Measurements from ENCODE around the gene KIAA1217.

Gene KIAA1217

GRCh38 chr10:24518411-24518810 is 309.5 kb downstream of the KIAA1217 start:
- Mint-ChIP-seq H3K9me3 (no peaks in the 10 kb centered on the region), H3K4me3 (no peak overlapping the region), H3K27ac (no peak overlapping the region), H3K27me3 (peaks cover 3% of the 10 kb centered on the region), H3K4me1 (peaks cover 3% of the 10 kb centered on the region), H3K36me3 (no peaks in the 10 kb centered on the region)
- ATAC-seq (ENCODE audit: low read depth) = no peak
- DNase-seq (ENCODE audit: low spot score in 2 of 2) = no peak

GRCh38 chr10:24518981-24519597 is 310.2 kb downstream of the KIAA1217 start:
- ATAC-seq (ENCODE audit: low read depth) (no peak), DNase-seq (ENCODE audit: low spot score in 2 of 2) (no peak)
- Mint-ChIP-seq H3K27ac (no peak overlapping the region), H3K4me3 (no peak overlapping the region), H3K9me3 (no peaks in the 10 kb centered on the region), H3K4me1 (peaks cover 3% of the 10 kb centered on the region), H3K36me3 (no peaks in the 10 kb centered on the region), H3K27me3 (peaks cover 3% of the 10 kb centered on the region)

DNA sequence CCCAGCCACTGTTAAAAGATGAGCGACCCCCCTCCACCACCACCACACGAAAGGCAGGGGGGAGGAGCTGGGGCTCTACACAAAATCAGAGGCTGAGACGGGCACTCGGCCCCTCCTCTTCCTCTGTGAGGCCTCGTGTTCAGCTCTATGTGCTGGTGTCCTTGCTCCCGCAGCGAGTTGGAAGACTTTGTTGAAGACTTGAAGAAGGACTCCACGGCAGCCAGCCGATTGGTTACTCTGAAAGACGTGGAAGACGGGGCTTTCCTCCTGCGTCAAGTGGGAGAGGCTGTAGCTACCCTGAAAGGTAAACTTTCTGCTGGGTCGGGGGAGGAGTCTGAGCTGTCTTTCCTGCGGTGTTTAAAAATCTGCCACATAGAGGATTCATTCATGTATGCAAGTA is 311.0 kb downstream of the KIAA1217 start:
- Mint-ChIP-seq H3K27me3 (peaks cover 4% of the 10 kb centered on the region), H3K4me1 (peaks cover 3% of the 10 kb centered on the region), H3K4me3 (peak overlapping the region; percentile 12), H3K27ac (no peak overlapping the region), H3K9me3 (no peaks in the 10 kb centered on the region), H3K36me3 (no peaks in the 10 kb centered on the region)
- DNase-seq (ENCODE audit: low spot score in 2 of 2) (no peak), ATAC-seq (ENCODE audit: low read depth) (peak; percentile 17)

DNA sequence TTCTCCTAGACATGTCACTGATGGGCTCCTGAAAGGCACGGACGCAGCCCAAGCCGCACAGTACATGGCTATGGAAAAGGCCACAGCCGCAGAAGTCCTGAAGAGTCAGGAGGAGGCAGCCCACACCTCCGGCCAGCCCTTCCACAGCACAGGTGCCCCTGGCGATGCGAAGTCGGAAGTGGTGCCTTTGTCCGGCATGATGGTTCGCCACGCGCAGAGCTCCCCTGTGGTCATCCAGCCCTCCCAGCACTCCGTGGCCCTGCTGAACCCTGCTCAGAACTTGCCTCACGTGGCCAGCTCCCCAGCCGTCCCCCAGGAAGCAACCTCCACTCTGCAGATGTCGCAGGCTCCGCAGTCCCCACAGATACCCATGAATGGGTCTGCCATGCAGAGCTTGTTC is 315.4 kb downstream of the KIAA1217 start:
- no peaks in the 10 kb centered on the region for H3K9me3 Mint-ChIP-seq
- H3K27me3 Mint-ChIP-seq = peaks cover 4% of the 10 kb centered on the region
- H3K4me3 Mint-ChIP-seq = no peak overlapping the region
- no peaks in the 10 kb centered on the region for H3K4me1 Mint-ChIP-seq
- ATAC-seq (ENCODE audit: low read depth) (no peak), DNase-seq (ENCODE audit: low spot score in 2 of 2) (no peak)
- no peak overlapping the region for H3K27ac Mint-ChIP-seq
- H3K36me3 Mint-ChIP-seq = no peaks in the 10 kb centered on the region

- no peak overlapping the region for H3K4me3 Mint-ChIP-seq
- H3K27me3 Mint-ChIP-seq = peaks cover 2% of the 10 kb centered on the region
- no peak for ATAC-seq (ENCODE audit: low read depth)
- DNase-seq (ENCODE audit: low spot score in 2 of 2) = no peak
- no peaks in the 10 kb centered on the region for H3K36me3 Mint-ChIP-seq
- H3K4me1 Mint-ChIP-seq = no peaks in the 10 kb centered on the region
- no peak overlapping the region for H3K27ac Mint-ChIP-seq
- H3K9me3 Mint-ChIP-seq = no peaks in the 10 kb centered on the region
Observed at GRCh38 chr10:24526085-24526649, 317.2 kb downstream of the KIAA1217 start.

GRCh38 chr10:24528946-24529345 is 320.0 kb downstream of the KIAA1217 start:
- Mint-ChIP-seq H3K4me1 (no peaks in the 10 kb centered on the region), H3K9me3 (peaks cover 3% of the 10 kb centered on the region), H3K36me3 (no peaks in the 10 kb centered on the region), H3K27me3 (peaks cover 5% of the 10 kb centered on the region), H3K4me3 (no peak overlapping the region), H3K27ac (no peak overlapping the region)
- DNase-seq (ENCODE audit: low spot score in 2 of 2) (no peak), ATAC-seq (ENCODE audit: low read depth) (no peak)

DNA sequence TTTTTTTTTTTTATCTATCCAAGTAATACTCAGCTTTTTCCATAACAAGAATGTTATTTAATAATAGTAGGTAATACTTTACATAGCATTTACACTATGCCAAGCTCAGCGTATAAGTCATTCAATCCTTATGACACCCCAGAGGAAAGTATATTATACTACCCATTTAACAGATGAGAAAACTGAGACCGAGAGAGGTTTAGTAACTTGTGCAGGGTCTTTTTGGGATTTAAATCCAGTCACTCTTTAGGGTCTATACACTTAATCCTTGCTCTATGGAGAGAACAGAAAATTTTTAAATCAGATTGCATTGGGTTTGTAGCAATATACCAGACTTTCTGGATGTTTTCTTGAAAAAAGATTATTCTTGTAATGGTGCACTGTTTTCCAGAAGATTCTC is 322.5 kb downstream of the KIAA1217 start:
- no peaks in the 10 kb centered on the region for H3K4me1 Mint-ChIP-seq
- DNase-seq (ENCODE audit: low spot score in 2 of 2) (no peak), ATAC-seq (ENCODE audit: low read depth) (no peak)
- peaks cover 3% of the 10 kb centered on the region for H3K9me3 Mint-ChIP-seq
- peaks cover 3% of the 10 kb centered on the region for H3K27me3 Mint-ChIP-seq
- H3K4me3 Mint-ChIP-seq = no peak overlapping the region
- no peaks in the 10 kb centered on the region for H3K36me3 Mint-ChIP-seq
- no peak overlapping the region for H3K27ac Mint-ChIP-seq

DNA sequence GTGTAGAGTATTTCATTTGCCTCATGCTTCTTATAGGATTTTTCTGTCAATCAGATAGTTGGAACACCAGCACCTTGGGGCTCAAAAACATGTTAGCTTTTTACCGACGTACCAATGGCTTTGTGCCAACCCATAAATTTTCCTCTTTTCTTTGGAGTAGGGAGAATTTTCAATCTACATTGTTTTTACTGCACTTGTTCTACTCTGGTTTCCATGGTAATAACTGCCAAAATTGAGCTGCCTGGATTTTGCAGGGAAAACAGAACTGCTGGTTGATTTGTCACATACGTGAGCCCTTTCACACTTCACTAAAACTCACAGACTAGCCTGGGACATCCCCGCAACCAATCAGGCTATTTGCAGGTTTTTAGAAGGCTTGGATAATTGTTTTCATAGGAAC is 325.0 kb downstream of the KIAA1217 start:
- peaks cover 3% of the 10 kb centered on the region for H3K27me3 Mint-ChIP-seq
- no peak overlapping the region for H3K27ac Mint-ChIP-seq
- no peak for DNase-seq (ENCODE audit: low spot score in 2 of 2)
- ATAC-seq (ENCODE audit: low read depth) = no peak
- no peaks in the 10 kb centered on the region for H3K4me1 Mint-ChIP-seq
- no peak overlapping the region for H3K4me3 Mint-ChIP-seq
- H3K9me3 Mint-ChIP-seq = peaks cover 3% of the 10 kb centered on the region
- no peaks in the 10 kb centered on the region for H3K36me3 Mint-ChIP-seq

- no peak for ATAC-seq (ENCODE audit: low read depth)
- Mint-ChIP-seq H3K4me3 (no peak overlapping the region), H3K27ac (no peak overlapping the region)
Observed at GRCh38 chr10:24536636-24537035, 327.7 kb downstream of the KIAA1217 start.

DNA sequence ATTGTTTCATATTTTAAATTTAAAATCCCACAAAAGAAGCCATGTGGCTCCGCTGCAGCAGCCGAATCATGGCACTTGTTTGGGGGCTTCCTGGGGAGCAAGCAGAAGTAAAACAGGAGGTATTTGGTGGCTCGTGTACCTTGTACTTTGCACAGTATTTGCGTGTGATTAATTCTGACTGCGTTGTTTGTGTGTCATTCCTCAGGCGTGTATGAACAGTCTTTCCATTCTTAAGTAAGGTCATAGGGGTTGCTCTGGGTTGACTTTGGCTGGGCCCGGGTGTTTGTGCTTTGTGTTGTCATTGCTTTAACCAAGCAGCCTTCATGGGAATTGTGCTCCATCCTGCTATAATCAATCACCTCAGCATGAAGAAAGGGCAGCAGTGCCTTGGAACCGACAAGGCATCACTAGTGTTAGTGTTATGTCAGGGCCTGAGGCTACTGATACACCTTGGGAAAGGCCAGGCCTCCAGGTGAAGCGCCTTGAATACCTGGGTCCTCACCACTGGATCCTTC is 332.4 kb downstream of the KIAA1217 start:
- Mint-ChIP-seq H3K9me3 (peaks cover 3% of the 10 kb centered on the region), H3K4me3 (no peak overlapping the region), H3K36me3 (no peaks in the 10 kb centered on the region), H3K27me3 (peaks cover 1% of the 10 kb centered on the region), H3K4me1 (no peaks in the 10 kb centered on the region), H3K27ac (no peak overlapping the region)
- no peak for DNase-seq (ENCODE audit: low spot score in 2 of 2)
- no peak for ATAC-seq (ENCODE audit: low read depth)

More at GRCh38 chr10:24536636-24537035, 327.7 kb downstream of the KIAA1217 start:
- Mint-ChIP-seq H3K36me3 (no peaks in the 10 kb centered on the region), H3K9me3 (peaks cover 3% of the 10 kb centered on the region), H3K4me1 (no peaks in the 10 kb centered on the region), H3K27me3 (peaks cover 3% of the 10 kb centered on the region)
- no peak for DNase-seq (ENCODE audit: low spot score in 2 of 2)

- H3K4me1 Mint-ChIP-seq = no peaks in the 10 kb centered on the region
- DNase-seq (ENCODE audit: low spot score in 2 of 2) (no peak), ATAC-seq (ENCODE audit: low read depth) (no peak)
- H3K36me3 Mint-ChIP-seq = no peaks in the 10 kb centered on the region
- H3K4me3 Mint-ChIP-seq = no peak overlapping the region
- H3K27me3 Mint-ChIP-seq = peaks cover 1% of the 10 kb centered on the region
- H3K9me3 Mint-ChIP-seq = peaks cover 4% of the 10 kb centered on the region
- H3K27ac Mint-ChIP-seq = no peak overlapping the region
Observed at GRCh38 chr10:24542314-24543270, 333.7 kb downstream of the KIAA1217 start.

DNA sequence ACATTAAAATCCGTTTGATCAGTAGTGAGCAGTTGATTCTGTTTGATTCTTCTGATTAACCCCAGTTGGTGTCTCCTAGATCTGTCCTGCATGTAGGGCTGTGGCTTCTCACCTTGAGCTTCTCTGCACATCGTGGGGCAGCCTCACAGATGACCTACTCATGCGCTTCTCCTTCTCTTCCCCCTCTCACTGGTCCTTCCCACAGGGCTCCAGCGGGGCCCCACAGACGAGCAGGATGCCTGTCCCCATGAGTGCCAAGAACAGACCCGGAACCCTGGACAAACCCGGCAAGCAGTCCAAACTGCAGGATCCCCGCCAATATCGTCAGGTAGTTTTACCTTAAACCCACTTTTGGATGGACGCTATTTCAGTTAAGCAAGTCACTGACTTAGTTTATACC is 335.8 kb downstream of the KIAA1217 start:
- Mint-ChIP-seq H3K4me1 (no peaks in the 10 kb centered on the region), H3K36me3 (no peaks in the 10 kb centered on the region), H3K9me3 (peaks cover 4% of the 10 kb centered on the region), H3K27me3 (peaks cover 1% of the 10 kb centered on the region), H3K27ac (no peak overlapping the region), H3K4me3 (no peak overlapping the region)
- DNase-seq (ENCODE audit: low spot score in 2 of 2) (no peak), ATAC-seq (ENCODE audit: low read depth) (no peak)

- Mint-ChIP-seq H3K36me3 (no peaks in the 10 kb centered on the region), H3K27ac (no peak overlapping the region), H3K4me3 (no peak overlapping the region), H3K9me3 (peaks cover 4% of the 10 kb centered on the region), H3K27me3 (peaks cover 1% of the 10 kb centered on the region), H3K4me1 (no peaks in the 10 kb centered on the region)
- ATAC-seq (ENCODE audit: low read depth) (no peak), DNase-seq (ENCODE audit: low spot score in 2 of 2) (no peak)
Observed at GRCh38 chr10:24545585-24545984, 336.6 kb downstream of the KIAA1217 start.

DNA sequence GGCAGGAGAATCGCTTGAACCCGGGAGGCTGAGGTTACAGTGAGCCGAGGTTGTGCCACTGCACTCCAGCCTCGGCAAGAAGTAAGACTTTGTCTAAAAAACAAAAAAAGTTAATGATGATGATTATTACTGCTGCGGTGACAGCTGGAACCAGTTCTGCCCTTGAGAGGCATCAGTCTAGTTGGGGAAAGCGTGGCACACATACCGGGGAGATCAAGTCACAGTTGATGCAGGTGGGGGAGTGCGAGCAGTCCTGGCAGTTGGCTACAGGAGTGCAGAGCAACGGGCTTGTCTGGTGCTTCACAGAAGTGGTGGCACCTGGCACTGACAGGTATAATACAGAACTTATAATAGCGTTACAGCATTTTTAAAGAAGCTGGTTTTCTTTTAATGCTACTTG is 341.7 kb downstream of the KIAA1217 start:
- Mint-ChIP-seq H3K36me3 (no peaks in the 10 kb centered on the region), H3K27me3 (peaks cover 2% of the 10 kb centered on the region), H3K27ac (no peak overlapping the region), H3K4me1 (no peaks in the 10 kb centered on the region), H3K4me3 (no peak overlapping the region), H3K9me3 (peaks cover 1% of the 10 kb centered on the region)
- DNase-seq (ENCODE audit: low spot score in 2 of 2) = no peak
- ATAC-seq (ENCODE audit: low read depth) = no peak

All from memory B cell (primary cell).